NCI-H2029 treated with DMSO at 0.1 percent for 48 hours (cell line): ENCODE measurements around the gene OR9Q1.
A peak's percentile ranks its signal among the peaks of the same experiment; 100 is the strongest.
"Not testable (repeated sequence)": the region's sequence is repeated elsewhere in the genome, so short reads cannot be mapped to it uniquely, and the experiment has no call there.

ENCODE experiments used
- DNase-seq: peaks from one replicate; lab custom pipeline; 2025; lab: John Stamatoyannopoulos, UW

Gene OR9Q1

GRCh38 chr11:58023435-58023931 lies at the start of gene OR9Q1:
OR9Q1 (plus strand) TSS chr11:58023881; CDS start chr11:58179445, 155,564 bp downstream.
- DNase-seq = no peak

DNA sequence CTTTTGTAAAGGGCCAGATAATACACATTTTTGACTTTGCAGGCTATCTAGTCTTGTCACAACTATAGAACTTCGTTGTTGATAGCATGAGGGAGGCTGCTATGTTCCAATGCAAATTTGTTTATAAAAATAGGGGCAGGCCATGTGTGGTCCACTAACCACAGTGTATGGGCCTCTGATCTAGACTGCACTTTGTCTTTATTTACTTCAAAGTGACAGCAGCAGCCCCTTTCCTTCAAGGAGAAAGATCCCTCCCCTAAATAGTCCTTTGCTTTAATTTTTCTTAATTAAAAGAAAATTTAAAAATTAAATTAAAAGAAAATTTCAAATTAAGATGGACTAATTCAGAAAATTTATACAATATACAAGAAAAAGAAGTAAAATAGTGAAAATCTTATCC lies 49.5 kb upstream of the OR9Q1 start:
- DNase-seq = no peak

DNA sequence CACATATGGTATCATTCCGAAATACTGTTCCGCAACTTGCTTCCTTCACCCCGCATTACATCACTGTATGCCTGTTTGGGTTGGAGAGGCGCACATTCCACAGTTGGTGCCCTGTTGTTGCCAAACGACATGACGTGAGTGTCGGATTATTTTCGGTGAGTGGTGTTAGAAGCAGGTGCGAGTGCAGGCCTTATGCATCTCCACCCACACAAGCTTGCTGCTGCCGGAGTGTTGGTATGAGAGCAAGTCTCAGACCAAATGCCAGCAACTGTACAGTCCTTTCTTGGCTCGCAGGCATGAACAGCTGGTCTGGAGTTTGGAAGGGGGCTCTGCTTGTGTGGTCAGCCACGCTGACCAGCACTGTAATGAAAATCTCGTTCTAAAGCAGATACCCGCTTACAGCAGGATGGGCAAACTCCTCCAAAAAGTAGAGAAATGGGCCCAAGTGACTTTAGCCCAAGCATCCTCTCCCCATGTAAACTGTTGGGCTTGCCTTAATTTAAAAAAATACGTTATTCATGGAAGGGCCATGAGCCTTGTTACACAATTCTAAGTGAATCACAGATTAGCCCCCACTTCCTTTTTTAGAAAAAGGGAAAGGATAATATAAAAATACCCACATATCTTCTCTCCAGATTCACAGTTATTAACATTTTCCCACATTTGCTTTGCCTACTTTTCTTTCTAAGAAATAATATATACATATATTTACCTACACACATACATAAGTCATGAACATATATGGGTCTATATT lies 48.7 kb upstream of the OR9Q1 start:
- no peak for DNase-seq

GRCh38 chr11:57977709-57978108 lies 46.0 kb upstream of the OR9Q1 start:
- DNase-seq = no peak

GRCh38 chr11:57978686-57979531 lies 44.8 kb upstream of the OR9Q1 start:
- no peak for DNase-seq

DNA sequence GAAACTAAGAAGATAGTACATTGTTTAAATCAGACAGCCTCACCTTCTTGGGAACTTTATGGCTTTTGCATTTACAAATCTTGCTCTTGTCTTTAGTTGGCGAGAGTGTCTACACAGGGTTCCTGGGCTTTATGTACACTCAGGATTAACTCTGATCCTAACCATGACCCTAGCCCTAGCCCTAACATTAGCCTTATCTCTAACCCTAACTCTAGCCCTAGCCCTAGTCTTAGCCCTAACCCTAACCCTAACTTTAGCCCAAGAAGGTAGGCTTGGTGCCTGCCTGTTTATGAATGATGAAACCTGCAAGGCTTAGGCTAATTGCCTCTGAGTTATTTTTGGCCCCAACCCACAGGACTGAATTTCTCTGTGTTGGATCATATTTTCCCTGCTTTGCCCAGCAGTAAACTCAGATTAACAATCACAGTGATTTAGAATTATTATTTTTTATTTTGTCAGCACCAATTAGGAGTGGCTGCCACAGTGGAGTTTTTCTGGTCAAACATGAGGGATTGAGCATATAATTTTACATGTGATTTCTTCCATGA lies 44.1 kb upstream of the OR9Q1 start:
- DNase-seq = no peak

GRCh38 chr11:57980201-57980600 lies 43.5 kb upstream of the OR9Q1 start:
- DNase-seq = no peak

DNA sequence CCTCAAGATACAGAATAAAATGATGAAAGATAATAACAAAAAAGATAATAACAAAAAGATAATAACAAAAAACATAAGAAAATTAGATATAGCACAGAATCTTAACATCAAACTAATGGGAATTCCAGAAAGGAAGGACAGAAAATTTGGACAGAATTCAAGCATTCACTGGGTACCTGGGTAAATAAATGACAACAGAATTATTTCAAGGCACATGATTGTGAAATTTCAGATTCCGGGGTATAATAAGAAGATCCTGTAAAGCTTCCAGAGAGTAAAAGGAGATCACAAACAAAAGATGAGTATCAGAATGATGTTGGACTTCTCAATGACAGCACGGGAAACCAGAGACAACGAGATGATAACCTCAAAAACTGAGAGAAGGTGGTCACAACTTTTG lies 42.1 kb upstream of the OR9Q1 start:
- no peak for DNase-seq

- DNase-seq = no peak
Measured at GRCh38 chr11:57982776-57983175, 40.9 kb upstream of the OR9Q1 start.

GRCh38 chr11:57983191-57983590 lies 40.5 kb upstream of the OR9Q1 start:
- DNase-seq = no peak

GRCh38 chr11:57999523-57999922 lies 24.2 kb upstream of the OR9Q1 start:
- not testable (repeated sequence) for DNase-seq

DNA sequence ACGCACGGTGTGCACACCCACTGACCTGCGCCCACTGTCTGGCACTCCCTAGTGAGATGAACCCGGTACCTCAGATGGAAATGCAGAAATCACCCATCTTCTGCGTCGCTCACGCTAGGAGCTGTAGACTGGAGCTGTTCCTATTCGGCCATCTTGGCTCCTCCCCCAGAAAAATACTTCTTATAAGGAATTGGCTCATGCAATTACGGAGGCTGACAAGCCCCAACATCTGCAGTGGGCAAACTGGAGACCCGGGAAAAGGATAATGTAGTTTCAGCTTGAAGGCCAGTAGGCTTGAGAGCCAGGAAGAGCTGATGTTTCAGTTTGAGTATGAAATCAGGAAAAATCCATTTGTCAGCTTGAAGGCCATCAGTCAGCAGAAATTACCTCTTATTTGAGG lies 23.7 kb upstream of the OR9Q1 start:
- DNase-seq = not testable (repeated sequence)

- no peak for DNase-seq
Measured at GRCh38 chr11:58000699-58001098, 23.0 kb upstream of the OR9Q1 start.

- no peak for DNase-seq
Measured at GRCh38 chr11:58003036-58003435, 20.6 kb upstream of the OR9Q1 start.

DNA sequence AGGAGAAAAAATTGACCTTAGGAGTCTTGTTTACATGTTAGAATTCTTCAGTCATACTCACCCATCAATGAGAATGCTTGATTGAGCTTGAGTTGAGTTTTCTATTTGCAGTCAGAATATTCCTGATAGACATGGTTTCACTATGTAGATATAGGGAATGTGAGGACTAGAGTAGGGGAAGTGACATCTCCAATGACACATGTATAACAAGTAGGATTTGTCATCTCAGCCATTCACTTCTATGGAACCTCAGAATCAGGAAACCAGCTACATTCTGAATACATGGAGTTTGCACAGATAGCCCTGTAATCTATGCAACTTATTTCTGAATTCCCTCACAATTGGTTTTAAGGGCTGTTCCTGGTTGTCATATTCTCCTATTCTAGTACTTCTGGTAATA lies 20.1 kb upstream of the OR9Q1 start:
- no peak for DNase-seq

DNA sequence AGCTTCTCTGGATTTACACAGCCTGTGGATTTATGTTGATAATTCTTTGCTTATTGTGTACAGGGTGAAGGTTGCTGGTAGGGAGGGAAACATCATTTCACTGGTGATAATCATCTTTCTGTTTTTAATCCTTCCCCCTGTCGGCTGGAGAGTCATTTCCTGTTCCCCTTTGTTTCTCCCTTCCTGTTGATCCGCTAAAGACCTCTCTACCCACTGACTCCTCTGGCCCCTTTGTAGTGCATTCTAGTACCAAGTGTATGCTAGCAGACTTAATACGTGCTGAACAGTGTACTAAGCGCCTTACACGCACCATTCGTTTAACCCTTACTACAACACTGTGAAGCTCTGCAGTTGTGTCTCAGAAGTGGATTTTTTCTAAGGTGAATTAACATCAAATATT lies 19.0 kb upstream of the OR9Q1 start:
- DNase-seq = no peak

DNA sequence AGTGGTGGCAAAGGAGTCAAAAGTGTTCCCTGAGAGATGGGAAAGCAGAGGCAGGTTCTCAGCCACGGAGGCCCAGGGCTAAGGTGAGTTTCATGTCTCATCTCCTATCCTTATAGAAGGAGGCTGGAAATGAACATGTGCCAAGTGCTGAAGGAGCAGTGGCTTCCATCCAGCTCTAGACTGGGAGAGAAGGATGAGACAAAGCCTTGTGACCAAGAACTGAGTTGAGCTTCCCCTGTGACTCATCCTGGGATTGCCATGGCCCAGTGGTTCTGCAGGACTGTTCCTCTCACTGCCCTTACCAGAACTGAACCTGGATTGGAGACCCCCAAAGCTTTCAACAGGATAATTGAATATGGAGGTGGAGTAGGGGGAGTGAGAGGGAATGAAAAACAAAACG lies 16.7 kb upstream of the OR9Q1 start:
- DNase-seq = no peak

GRCh38 chr11:58011771-58012170 lies 11.9 kb upstream of the OR9Q1 start:
- DNase-seq = no peak

GRCh38 chr11:58024601-58025091 lies 965 bp downstream of the OR9Q1 start:
- DNase-seq = peak; percentile 70

GRCh38 chr11:58027341-58027740 lies 3.7 kb downstream of the OR9Q1 start:
- DNase-seq = no peak

GRCh38 chr11:58028687-58029411 lies 5.2 kb downstream of the OR9Q1 start:
- no peak for DNase-seq

- no peak for DNase-seq
Measured at GRCh38 chr11:58030653-58031052, 7.0 kb downstream of the OR9Q1 start, which contains the start of gene OR6Q1. OR6Q1 (plus strand) TSS chr11:58030953; CDS start chr11:58030953, 0 bp downstream.
